Mammary epithelial cell (primary cell): Measurements from ENCODE around the gene FAM53A.

Experiments
- CTCF ChIP-seq, 2 donors: IDR thresholded peaks in 1 of 2; conservative IDR thresholded peaks in 1 of 2; 2 replicates each; pipeline ENCODE4 v1.5.1; 2011 to 2012; ENCODE audit warnings: inconsistent platforms in 2 of 2, low read length in 2 of 2, mild to moderate bottlenecking in 2 of 2, control low read depth in 1 of 2, low read depth in 1 of 2; ENCODE audit not compliant: insufficient read depth in 1 of 2; ENCODE audit errors: extremely low read depth in 1 of 2
- EZH2 ChIP-seq: IDR thresholded peaks from 2 replicates; pipeline ENCODE4 v1.6.1; 2012; ENCODE audit warnings: low read length, inconsistent platforms, borderline replicate concordance

GRCh38 chr4:1674682-1675081 is 9.4 kb downstream of the FAM53A start:
- TF ChIP-seq CTCF (conservative IDR thresholded peaks at IDR 0.05 in 1 of 2, IDR thresholded peaks at IDR 0.05 in 1 of 2; ENCODE audit: extremely low read depth in 1 of 2, insufficient read depth in 1 of 2, low read depth in 1 of 2, low read length in 2 of 2) (no peak), EZH2 (no peak)
